Activated CD4-positive, CD25-positive, alpha-beta regulatory T cell treated with anti-CD3 and anti-CD28 coated beads, Interleukin-2, amount 50 U/mL, for 16 hours (primary cell): ENCODE data around the gene MTMR8.
"Not testable (repeated sequence)": the region's sequence is repeated elsewhere in the genome, so short reads cannot be mapped to it uniquely, and the experiment has no call there.

ENCODE experiments used
- DNase-seq: peaks from one replicate; pipeline ENCODE4 v3.0.0-alpha.2; 2020; ENCODE audit warnings: low read depth, low spot score

MTMR8 gene

GRCh38 chrX:64394874-64395567 lies at the start of gene MTMR8:
Gene MTMR8 (minus strand): TSS chrX:64395452. CDS start chrX:64395363, 89 bp downstream.
- peak; percentile 43 for DNase-seq

DNA sequence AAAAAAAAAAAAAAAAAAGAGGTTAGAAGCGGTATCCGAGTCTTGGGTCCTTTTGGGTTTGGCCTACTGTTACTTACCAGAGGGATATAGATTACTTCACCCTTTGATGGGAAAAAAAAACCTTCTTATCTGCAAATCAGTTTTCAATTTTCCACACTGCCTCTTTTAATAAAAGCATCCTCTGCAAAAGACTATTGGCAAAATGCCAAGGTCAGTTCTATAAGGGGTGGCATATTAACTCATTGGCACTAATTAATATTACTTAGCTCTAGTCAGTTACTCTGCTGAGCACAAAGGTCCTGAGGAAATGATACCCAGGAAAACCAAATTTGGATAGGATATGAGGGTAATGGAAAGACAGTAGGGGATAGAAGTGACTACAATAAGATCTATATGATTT lies 44.3 kb upstream of the MTMR8 start:
- no peak for DNase-seq

DNA sequence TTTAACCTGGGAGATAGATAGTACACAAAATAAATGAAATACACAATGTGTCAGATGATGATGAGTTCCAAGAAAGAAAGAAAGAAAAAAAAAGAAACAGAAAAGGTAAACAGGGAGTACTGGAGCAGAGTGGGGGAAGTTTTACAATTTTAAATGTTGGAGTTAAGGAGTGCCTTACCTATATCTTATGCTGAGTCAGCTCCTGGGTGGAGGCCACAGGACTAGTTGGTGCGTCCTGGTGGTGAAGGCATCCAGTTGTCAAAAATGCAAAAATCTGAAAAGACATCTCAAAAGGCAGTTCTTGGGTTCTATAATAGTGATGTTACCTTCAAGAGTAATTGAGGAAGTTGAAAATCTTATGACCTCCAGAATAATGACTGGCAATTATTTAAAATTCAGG lies 42.4 kb upstream of the MTMR8 start:
- DNase-seq: no peak

- no peak for DNase-seq
These were observed 42.0 kb upstream of the MTMR8 start for GRCh38 chrX:64437218-64437617.

DNA sequence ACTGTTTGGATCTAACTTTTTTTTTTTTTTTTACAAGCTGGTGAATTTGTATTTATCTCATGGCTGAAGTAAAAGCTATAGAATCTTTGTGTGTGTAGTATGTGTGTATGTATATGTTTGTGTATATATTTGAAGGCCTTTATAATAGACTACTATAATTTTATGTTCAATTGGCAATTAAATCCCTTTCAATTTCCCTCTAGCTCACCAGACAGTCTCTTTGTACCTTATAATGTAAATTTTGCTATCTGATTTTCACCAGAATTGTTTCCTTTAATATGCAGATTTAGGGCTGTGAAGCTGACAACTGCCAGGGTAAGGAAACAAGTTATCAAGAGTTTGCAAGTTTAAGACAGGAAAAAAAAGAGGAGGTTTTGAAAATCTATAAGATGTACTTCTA lies 33.1 kb upstream of the MTMR8 start:
- no peak for DNase-seq

GRCh38 chrX:64427787-64428186 lies 32.5 kb upstream of the MTMR8 start:
- DNase-seq: no peak

GRCh38 chrX:64427281-64427680 lies 32.0 kb upstream of the MTMR8 start:
- no peak for DNase-seq

GRCh38 chrX:64409730-64410129 lies 14.5 kb upstream of the MTMR8 start:
- DNase-seq: not testable (repeated sequence)

GRCh38 chrX:64398088-64398487 lies 2.8 kb upstream of the MTMR8 start:
- no peak for DNase-seq

DNA sequence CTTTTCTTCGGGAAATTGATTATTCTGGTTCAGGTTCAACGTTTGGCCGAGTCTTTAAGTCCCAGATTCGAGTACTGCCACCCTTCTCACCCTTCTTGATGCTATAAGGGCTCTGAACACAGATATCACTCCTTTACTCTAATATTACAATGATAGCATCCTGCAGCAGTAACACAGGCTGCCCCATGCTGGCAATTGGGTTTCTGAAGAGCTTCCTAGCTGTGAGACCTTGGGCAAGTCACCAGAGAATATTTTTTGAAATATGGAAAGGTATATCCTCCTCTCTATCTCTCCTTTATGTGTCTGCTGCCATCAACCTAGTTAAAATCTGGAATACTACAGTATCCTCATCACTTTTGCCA lies 297 bp upstream of the MTMR8 start:
- no peak for DNase-seq

DNA sequence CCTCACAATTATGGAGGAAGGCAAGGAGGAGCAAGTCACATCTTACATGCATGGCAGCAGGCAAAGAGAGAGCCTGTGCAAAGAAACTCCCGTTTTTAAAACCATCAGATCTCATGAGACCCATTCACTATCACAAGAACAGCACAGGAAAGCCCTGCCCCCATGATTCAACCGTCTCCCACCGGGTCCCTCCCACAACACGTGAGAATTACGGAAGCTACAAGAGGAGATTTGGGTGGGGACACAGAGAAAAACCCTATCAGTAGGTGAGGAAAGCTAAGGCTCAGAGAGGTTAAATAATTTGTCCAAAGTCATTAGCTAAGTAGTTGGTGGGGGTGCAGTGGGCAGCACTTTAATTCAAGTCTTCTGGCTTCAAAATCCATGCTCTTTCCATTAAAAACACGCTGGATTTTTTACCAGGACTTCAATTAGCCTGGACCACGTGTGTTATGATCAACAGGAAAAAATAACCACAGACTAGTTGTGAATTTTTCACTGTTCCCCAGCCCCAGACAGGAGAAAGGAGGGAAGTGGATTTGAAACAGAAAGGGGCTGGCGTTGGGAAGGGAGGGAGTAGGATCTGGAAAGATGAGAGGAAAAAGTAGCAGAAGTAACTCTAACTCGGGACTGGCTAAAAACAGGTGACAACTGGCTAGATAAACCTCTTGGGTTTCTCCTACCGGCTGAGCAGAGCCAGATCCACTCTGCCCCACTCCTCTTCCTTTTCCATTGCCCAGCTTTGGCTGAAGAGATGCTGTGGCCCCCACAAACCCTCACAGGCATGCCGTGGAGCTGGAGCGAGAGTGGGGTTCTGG lies 986 bp downstream of the MTMR8 start:
- DNase-seq: no peak

- no peak for DNase-seq
These were observed 5.8 kb downstream of the MTMR8 start for GRCh38 chrX:64389489-64389888.

DNA sequence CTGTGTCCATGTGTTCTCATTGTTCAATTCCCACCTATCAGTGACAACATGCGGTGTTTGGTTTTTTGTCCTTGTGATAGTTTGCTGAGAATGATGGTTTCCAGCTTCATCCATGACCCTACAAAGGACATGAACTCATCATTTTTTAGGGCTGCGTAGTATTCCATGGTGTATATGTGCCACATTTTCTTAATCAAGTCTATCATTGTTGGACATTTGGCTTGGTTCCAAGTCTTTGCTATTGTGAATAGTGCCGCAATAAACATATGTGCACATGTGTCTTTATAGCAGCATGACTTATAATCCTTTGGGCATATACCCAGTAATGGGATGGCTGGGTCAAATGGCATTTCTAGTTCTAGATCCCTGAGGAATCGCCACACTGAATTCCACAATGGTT lies 14.5 kb downstream of the MTMR8 start:
- DNase-seq: not testable (repeated sequence)

- DNase-seq: no peak
These were observed 15.3 kb downstream of the MTMR8 start for GRCh38 chrX:64379924-64380323.

- no peak for DNase-seq
These were observed 17.5 kb downstream of the MTMR8 start for GRCh38 chrX:64377753-64378152.

DNA sequence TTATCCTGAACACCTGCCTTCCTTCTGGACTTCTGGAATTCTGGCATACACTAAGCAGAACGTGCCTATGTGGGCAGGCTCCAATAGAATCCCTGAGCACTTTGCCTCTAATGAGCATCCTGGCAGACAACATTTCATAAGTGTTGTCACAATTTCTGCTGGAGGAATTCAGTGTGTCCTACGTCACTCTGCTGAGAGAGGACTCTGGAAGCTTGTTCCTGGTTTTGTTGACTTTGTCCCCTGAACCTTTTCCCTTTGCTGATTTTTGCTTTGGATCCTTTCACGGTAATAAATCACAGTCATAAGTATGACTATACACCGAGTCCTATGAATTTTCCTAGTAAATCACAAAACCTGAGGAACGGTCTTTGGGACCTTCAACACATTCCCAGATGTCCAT lies 43.2 kb downstream of the MTMR8 start:
- DNase-seq: no peak

DNA sequence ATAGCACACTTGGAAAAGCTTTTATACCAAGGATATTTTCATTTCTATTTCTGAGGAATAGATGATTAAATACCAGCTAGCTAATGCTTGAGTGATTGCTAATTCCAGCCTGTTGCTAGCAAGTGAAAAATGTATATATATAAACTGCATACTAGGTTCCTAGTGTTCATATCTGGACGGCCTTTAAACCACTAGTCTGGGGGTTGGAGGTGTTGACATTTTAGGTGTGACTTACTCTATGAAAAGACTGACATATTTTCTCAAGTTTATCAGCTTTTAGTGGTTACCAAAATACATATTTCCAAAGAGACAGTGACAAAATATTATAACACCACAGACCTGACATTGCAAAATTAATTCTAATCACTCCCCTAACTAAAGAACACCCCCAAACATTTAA lies 44.7 kb downstream of the MTMR8 start:
- DNase-seq: no peak

- no peak for DNase-seq
These were observed 45.2 kb downstream of the MTMR8 start for GRCh38 chrX:64350047-64350446.

DNA sequence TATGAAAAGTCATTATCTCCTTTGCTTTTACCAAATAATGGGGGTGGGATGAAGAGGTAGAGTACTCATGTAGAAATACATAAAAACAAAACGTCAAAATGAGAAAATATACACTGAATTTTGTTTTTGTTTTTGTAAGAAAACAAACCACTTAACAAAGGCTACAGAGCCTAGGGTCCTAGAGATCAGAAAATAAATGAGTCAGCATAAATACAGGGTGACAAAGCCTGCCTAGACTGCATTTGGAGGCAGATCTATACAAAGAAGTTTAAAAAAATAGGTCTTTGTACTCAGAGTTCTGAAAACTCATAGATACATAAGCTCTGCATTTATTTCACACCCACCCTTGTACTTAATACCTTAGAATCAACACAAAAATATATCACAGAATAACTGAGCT lies 52.4 kb downstream of the MTMR8 start:
- no peak for DNase-seq

GRCh38 chrX:64338296-64338695 lies 57.0 kb downstream of the MTMR8 start:
- no peak for DNase-seq

GRCh38 chrX:64334467-64334866 lies 60.8 kb downstream of the MTMR8 start:
- no peak for DNase-seq

- DNase-seq: no peak
These were observed 65.0 kb downstream of the MTMR8 start for GRCh38 chrX:64330284-64330683.

GRCh38 chrX:64321507-64321906 lies 73.7 kb downstream of the MTMR8 start:
- DNase-seq: no peak
